ENCODE results near the gene ACTL9.

DNA sequence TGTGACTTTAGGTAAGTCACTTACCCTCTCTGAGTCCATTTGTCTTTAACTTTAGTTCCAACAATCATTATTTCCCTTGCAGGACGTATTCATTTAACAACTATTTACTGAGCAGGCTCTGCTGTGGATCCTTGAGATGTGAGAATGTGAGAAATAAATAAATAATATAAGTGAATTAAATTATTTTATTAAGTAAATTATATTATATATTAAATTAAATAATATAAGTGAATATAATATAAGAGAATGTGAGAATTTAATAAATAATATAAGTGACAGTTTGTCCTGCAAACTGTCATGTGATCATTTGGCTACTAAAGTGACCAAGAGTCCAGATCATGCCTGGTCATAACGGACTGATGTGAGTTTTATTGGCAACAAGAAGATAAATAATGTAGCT is 23.4 kb upstream of the ACTL9 start:
- TF ChIP-seq, protein P1, sequence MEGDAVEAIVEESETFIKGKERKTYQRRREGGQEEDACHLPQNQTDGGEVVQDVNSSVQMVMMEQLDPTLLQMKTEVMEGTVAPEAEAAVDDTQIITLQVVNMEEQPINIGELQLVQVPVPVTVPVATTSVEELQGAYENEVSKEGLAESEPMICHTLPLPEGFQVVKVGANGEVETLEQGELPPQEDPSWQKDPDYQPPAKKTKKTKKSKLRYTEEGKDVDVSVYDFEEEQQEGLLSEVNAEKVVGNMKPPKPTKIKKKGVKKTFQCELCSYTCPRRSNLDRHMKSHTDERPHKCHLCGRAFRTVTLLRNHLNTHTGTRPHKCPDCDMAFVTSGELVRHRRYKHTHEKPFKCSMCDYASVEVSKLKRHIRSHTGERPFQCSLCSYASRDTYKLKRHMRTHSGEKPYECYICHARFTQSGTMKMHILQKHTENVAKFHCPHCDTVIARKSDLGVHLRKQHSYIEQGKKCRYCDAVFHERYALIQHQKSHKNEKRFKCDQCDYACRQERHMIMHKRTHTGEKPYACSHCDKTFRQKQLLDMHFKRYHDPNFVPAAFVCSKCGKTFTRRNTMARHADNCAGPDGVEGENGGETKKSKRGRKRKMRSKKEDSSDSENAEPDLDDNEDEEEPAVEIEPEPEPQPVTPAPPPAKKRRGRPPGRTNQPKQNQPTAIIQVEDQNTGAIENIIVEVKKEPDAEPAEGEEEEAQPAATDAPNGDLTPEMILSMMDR (IDR thresholded peaks at IDR 0.05; ENCODE audit: low read length) = no peak
- no peak for TF ChIP-seq EZH2 (optimal IDR thresholded peaks at IDR 0.05; ENCODE audit: low read depth, low read length)
- no peak for TF ChIP-seq EZH2phosphoT487 (IDR thresholded peaks at IDR 0.05; ENCODE audit: low read length)

All from MM.1S (cell line).